Common myeloid progenitor, CD34-positive (primary cell): ENCODE results near the gene SALL1.

Source experiments
- CTCF ChIA-PET: fragments of 350-600 bp; sonication (Branson Sonifier 250); formaldehyde crosslinking; loops from one replicate; lab custom pipeline; 2021; ENCODE audit warnings: antibody characterized with exemption; lab: Charles Lee
- POLR2A ChIA-PET: fragments of 350-600 bp; sonication (Branson Sonifier 250); formaldehyde crosslinking; loops from one replicate; lab custom pipeline; 2021; ENCODE audit warnings: antibody characterized with exemption; lab: Charles Lee
- DNase-seq, 3 donors: peaks; one replicate each; pipeline versions ENCODE4 v3.0.0 to v3.0.0-alpha.2; 2013
- H3K27ac ChIP-seq, 2 experiments: 1 replicate in 1 of 2; 2 replicates in 1 of 2; pipeline ENCODE4 v1.7.0; 2013; ENCODE audit warnings: inconsistent platforms in 2 of 2, low read length in 2 of 2, mild to moderate bottlenecking in 2 of 2, low read depth in 1 of 2, moderate library complexity in 1 of 2; ENCODE audit not compliant: severe bottlenecking in 2 of 2, insufficient read depth in 1 of 2, poor library complexity in 1 of 2
- H3K27me3 ChIP-seq, 5 experiments: replicated peaks in 2 of 5; 1 replicate in 3 of 5; 2 replicates in 2 of 5; pipeline versions ENCODE4 v1.6.1 to v1.7.0; 2013; ENCODE audit warnings: low read length in 4 of 5, mild to moderate bottlenecking in 2 of 5, moderate library complexity in 2 of 5, inconsistent platforms in 1 of 5; ENCODE audit not compliant: insufficient read depth in 5 of 5, control insufficient read depth in 4 of 5
- H3K36me3 ChIP-seq, 4 experiments: 1 replicate in 2 of 4; 2 replicates in 2 of 4; pipeline versions ENCODE4 v1.6.1 to v1.7.0; 2013; ENCODE audit warnings: low read length in 3 of 4, control low read depth in 1 of 4, mild to moderate bottlenecking in 1 of 4; ENCODE audit not compliant: control insufficient read depth in 4 of 4, insufficient read depth in 4 of 4
- H3K4me1 ChIP-seq, 4 experiments: 1 replicate in 3 of 4; 2 replicates in 1 of 4; pipeline versions ENCODE4 v1.6.1 to v1.7.1; 2013; ENCODE audit warnings: low read length in 3 of 4, mild to moderate bottlenecking in 3 of 4, control low read depth in 1 of 4, inconsistent platforms in 1 of 4, moderate library complexity in 1 of 4; ENCODE audit not compliant: control insufficient read depth in 4 of 4, insufficient read depth in 4 of 4; ENCODE audit errors: control extremely low read depth in 1 of 4
- H3K4me3 ChIP-seq, 7 experiments: 1 replicate in 4 of 7; 2 replicates in 3 of 7; pipeline versions ENCODE4 v1.5.1 to v1.7.0; 2013; ENCODE audit warnings: mild to moderate bottlenecking in 7 of 7, low read length in 6 of 7, moderate library complexity in 6 of 7, inconsistent platforms in 2 of 7, low read depth in 2 of 7, control low read depth in 1 of 7; ENCODE audit not compliant: insufficient read depth in 4 of 7, control insufficient read depth in 1 of 7; ENCODE audit errors: extremely low read depth in 1 of 7
- H3K9me3 ChIP-seq, 5 experiments: 1 replicate in 4 of 5; 2 replicates in 1 of 5; pipeline versions ENCODE4 v1.6.1 to v1.7.1; 2013; ENCODE audit warnings: low read length in 4 of 5, mild to moderate bottlenecking in 2 of 5, inconsistent platforms in 1 of 5, low read depth in 1 of 5, moderate library complexity in 1 of 5; ENCODE audit not compliant: control insufficient read depth in 4 of 5, insufficient read depth in 2 of 5; ENCODE audit errors: control extremely low read depth in 1 of 5
- WGBS: methylation state at CpG from one replicate; pipeline ENCODE4 v1.1.5; 2013; ENCODE audit not compliant: insufficient coverage; 5-methylcytosine and 5-hydroxymethylcytosine counted together

The SALL1 gene

DNA sequence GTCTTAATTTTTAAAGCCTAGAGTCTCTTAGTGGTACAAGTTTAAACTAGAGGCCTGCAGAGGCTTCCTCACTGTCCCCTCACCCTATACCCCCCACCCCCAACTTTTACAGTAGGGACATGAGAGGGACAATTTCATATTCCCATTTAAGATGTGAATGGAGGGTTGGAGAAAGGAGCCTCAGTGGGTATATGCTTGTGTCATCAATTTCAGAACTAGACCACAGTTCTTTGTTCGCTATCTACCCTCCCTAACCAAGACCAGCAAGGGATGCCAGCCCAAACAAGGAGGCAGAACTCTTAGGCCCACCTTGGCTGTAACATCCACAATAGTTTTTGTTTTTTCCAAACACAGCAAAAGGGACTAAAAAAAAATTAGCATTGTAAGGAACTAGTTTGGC, 14.0 kb upstream of the SALL1 start:
- Histone ChIP-seq H3K4me3 (no peak overlapping the region), H3K27ac (no peak overlapping the region), H3K9me3 (no peaks in the 10 kb centered on the region), H3K4me1 (no peaks in the 10 kb centered on the region), H3K36me3 (no peaks in the 10 kb centered on the region), H3K27me3 (peaks cover 0 to 8% (median 6%) of the 10 kb centered on the region in 5 experiments)
- WGBS: no CpG with 5 or more reads among the region's 1 CpG
- ChIA-PET CTCF (no interaction called here), POLR2A (no interaction called here)
- no peak for DNase-seq

- DNase-seq: no peak
- CTCF ChIA-PET: no interaction called here
- Histone ChIP-seq H3K27me3 (peaks cover 0 to 11% (median 6%) of the 10 kb centered on the region in 5 experiments), H3K4me1 (no peaks in the 10 kb centered on the region), H3K4me3 (no peak overlapping the region), H3K27ac (no peak overlapping the region), H3K9me3 (no peaks in the 10 kb centered on the region), H3K36me3 (no peaks in the 10 kb centered on the region)
- POLR2A ChIA-PET: no interaction called here
- 71% methylated on average over 1 of the region's 2 CpGs for WGBS
Observed at GRCh38 chr16:51164574-51164973, 13.5 kb upstream of the SALL1 start.

DNA sequence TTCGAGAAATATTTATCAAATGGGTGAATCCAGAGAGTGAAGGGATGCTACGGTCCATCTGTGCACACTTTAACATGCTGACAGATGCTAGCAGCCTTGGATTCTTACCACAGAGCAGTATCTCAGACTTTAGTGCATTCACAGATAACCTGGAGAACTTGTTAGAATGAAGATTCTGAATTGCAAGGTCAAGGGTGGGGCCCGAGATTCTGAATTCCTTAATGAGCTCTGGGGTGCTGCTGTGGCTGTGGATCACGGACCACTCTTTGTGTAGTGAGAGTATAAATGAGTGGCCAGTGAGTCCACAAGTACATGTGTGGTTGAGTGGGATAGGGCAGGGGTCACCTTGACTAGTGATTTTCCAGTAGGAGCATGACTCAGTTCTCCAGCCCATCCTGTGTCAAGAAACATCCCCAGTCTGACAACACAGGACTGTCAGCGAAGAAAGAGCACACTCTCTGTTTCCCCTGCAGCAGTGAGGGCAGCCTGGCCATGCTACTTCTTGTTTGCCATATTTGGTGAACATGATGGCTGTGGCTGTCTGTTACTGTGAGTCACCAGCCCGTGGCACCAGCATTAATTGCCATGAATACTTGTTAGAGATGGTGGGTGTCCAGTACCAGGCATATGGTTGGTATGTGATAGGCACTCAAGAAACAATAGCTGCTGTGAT, 13.0 kb upstream of the SALL1 start:
- no peaks in the 10 kb centered on the region for H3K36me3 ChIP-seq
- POLR2A ChIA-PET: no interaction called here
- WGBS: 83% methylated on average over 4 of the region's 6 CpGs
- peaks cover under 1 to 15% (median 6%) of the 10 kb centered on the region in 5 experiments for H3K27me3 ChIP-seq
- DNase-seq: no peak
- no peaks in the 10 kb centered on the region for H3K9me3 ChIP-seq
- CTCF ChIA-PET: no interaction called here
- no peaks in the 10 kb centered on the region for H3K4me1 ChIP-seq
- H3K4me3 ChIP-seq: no peak overlapping the region
- no peak overlapping the region for H3K27ac ChIP-seq

DNA sequence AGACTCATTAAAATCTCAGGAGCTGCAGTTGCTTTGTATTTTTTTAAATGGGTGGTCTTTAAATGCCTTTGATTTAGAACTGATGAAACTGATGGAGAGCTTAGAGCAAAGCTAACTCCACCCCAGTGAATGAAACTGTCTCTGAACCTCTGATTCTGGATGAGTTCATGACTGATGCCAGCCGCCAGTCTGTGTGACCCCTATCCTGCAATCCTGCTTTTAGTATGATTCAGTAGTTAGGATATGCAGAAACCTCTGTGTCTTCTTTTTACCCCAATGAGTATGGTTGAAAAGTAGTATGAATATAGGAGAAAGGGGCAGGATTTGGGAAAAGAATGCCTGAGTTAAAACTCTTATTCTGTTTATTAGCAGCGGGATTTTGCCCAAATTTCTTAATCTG, 12.3 kb upstream of the SALL1 start:
- no peak for DNase-seq
- H3K27ac ChIP-seq: no peak overlapping the region
- 100% methylated on average over 1 of the region's 2 CpGs for WGBS
- H3K36me3 ChIP-seq: no peaks in the 10 kb centered on the region
- ChIA-PET CTCF (no interaction called here), POLR2A (no interaction called here)
- H3K27me3 ChIP-seq: peaks cover 0 to 20% (median 9%) of the 10 kb centered on the region in 5 experiments
- no peak overlapping the region for H3K4me3 ChIP-seq
- H3K9me3 ChIP-seq: no peaks in the 10 kb centered on the region
- no peaks in the 10 kb centered on the region for H3K4me1 ChIP-seq

DNA sequence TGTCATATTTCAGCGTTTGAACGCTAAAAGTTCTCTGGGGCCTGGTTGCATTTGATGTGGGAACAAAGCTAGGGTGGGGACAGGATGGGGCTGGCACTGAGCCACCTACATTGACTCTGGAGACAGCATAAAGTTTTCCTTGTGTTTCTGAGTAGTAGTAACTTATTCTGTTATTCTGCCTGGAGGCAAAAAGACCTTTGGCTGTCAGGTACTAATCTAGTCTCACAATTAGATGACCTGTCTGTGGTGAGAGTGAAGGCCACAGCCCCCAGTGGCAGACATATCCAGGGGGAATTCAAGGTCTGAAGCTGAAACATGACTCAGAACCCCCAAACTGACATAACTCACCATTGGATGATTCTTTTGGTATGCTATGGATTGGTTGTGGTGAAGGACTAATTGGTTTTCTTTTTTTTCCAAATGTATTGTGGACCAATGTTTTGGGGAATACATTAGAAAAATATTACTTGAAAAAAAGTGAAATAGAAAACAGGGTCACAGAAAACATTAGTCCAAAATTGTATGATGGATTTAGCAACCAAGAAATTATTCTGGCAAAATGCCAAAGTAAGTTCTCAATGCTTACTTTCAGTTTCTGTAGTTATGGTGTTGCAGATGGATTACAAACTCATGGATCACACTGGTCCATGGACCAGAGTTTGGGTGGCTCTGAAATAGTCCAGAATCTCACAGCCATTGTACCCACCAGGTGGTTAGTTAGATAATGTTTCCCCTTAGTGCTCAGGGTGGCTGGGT, 10.5 kb upstream of the SALL1 start:
- WGBS: 100% methylated on average over 2 of the region's 2 CpGs
- no peak overlapping the region for H3K27ac ChIP-seq
- peaks cover 5 to 34% (median 22%) of the 10 kb centered on the region in 5 experiments for H3K27me3 ChIP-seq
- POLR2A ChIA-PET: no interaction called here
- H3K36me3 ChIP-seq: no peaks in the 10 kb centered on the region
- H3K9me3 ChIP-seq: no peaks in the 10 kb centered on the region
- no peak overlapping the region for H3K4me3 ChIP-seq
- CTCF ChIA-PET: no interaction called here
- H3K4me1 ChIP-seq: no peaks in the 10 kb centered on the region
- no peak for DNase-seq

- Histone ChIP-seq H3K9me3 (no peaks in the 10 kb centered on the region), H3K27me3 (peaks cover 10 to 50% (median 28%) of the 10 kb centered on the region in 5 experiments), H3K36me3 (no peaks in the 10 kb centered on the region), H3K4me1 (peaks cover 0 to 12% (median 5%) of the 10 kb centered on the region in 4 experiments), H3K27ac (no peak overlapping the region), H3K4me3 (no peak overlapping the region)
- ChIA-PET POLR2A (no interaction called here), CTCF (no interaction called here)
- DNase-seq: no peak
- WGBS: 90% methylated on average over 4 of the region's 6 CpGs
Observed at GRCh38 chr16:51159865-51160264, 8.8 kb upstream of the SALL1 start.

GRCh38 chr16:51159296-51159695, 8.2 kb upstream of the SALL1 start:
- DNase-seq: no peak
- 100% methylated on average over 2 of the region's 3 CpGs for WGBS
- Histone ChIP-seq H3K27ac (no peak overlapping the region), H3K4me1 (peaks cover 0 to 15% (median 7%) of the 10 kb centered on the region in 4 experiments), H3K4me3 (no peak overlapping the region), H3K9me3 (no peaks in the 10 kb centered on the region), H3K27me3 (peaks cover 10 to 56% (median 30%) of the 10 kb centered on the region in 5 experiments), H3K36me3 (no peaks in the 10 kb centered on the region)
- POLR2A ChIA-PET: no interaction called here
- CTCF ChIA-PET: no interaction called here
